PFSK-1 (cell line): ENCODE results near the gene RARB.

Experiments used
- POLR2AphosphoS5 ChIP-seq: IDR thresholded peaks from 2 replicates; pipeline ENCODE4 v1.6.1; 2012; ENCODE audit warnings: low read depth, mild to moderate bottlenecking, control low read depth, low read length, moderate library complexity
- REST ChIP-seq, 2 experiments: IDR thresholded peaks; 2 replicates each; pipeline versions ENCODE4 v1.6.1 to v1.8.0; 2011 to 2012; ENCODE audit warnings: low read depth in 2 of 2, low read length in 2 of 2, control low read depth in 1 of 2, inconsistent platforms in 1 of 2, mild to moderate bottlenecking in 1 of 2, moderate library complexity in 1 of 2; ENCODE audit not compliant: insufficient read depth in 1 of 2
- SIN3A ChIP-seq: IDR thresholded peaks from 2 replicates; pipeline ENCODE4 v1.6.1; 2012; ENCODE audit warnings: mild to moderate bottlenecking, low read length, moderate library complexity, borderline replicate concordance; ENCODE audit not compliant: insufficient read depth

GRCh38 chr3:25461946-25462345 lies 33.9 kb downstream of the RARB start:
- TF ChIP-seq POLR2AphosphoS5 (no peak), REST (IDR thresholded peaks at IDR 0.05; ENCODE audit: insufficient read depth in 1 of 2, low read depth in 2 of 2, low read length in 2 of 2) (no peak), SIN3A (no peak)
